ENCODE data around the gene GRID2.

Gene GRID2

DNA sequence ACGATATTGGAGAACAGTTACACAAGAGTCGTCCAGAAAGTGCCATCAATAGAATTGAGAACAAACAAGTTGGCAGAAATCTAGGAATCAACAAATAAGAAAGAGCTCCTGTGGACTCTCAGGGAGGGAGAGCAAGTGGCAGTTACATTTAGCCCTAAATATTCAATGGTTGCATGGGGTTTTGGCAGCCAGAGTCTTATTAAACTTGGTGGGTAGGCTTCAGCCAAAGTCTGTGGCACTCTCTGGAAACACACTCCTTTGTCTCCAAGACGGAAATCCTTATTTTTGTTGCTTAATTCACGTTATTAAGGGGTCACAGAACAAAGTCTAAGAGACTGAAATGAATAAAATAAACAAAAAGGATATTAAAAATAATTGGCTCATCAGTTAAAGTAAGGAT is 782.6 kb downstream of the GRID2 start:
- H3K27me3 ChIP-seq (ENCODE audit: control insufficient read depth, insufficient read depth, low read length) = no peaks in the 10 kb centered on the region
- H3K4me3 ChIP-seq (ENCODE audit: low read length) = no peak overlapping the region
- H3K27ac ChIP-seq (ENCODE audit: low read length) = no peak overlapping the region
- no peak overlapping the region for H3K9ac ChIP-seq (ENCODE audit: low read length)
- peaks cover 21% of the 10 kb centered on the region for H3K4me1 ChIP-seq (ENCODE audit: control insufficient read depth, low read depth, low read length)
- no peaks in the 10 kb centered on the region for H3K9me3 ChIP-seq (ENCODE audit: control insufficient read depth, low read depth, low read length)
- H3K36me3 ChIP-seq (ENCODE audit: control insufficient read depth, low read depth, low read length) = no peaks in the 10 kb centered on the region

DNA sequence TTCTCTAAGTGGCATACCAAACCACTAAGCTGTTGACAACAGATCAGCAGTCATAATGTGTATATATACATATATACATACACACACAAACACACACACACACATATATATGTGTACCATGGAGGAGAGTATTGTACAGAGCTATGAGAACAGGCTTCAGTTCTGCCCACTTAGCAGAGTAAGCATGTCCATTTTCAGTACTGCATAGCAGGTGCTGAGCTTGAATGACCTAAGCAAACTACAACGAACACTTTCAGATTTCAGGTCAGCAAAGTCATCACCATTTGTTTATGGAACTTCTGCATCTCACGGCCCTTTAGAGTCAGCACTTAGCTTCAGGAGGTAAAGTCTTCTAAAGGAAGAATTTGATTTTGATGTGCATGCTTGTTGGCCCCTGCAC is 789.0 kb downstream of the GRID2 start:
- Histone ChIP-seq H3K36me3 (ENCODE audit: control insufficient read depth, low read depth, low read length) (no peaks in the 10 kb centered on the region), H3K27me3 (ENCODE audit: control insufficient read depth, insufficient read depth, low read length) (no peaks in the 10 kb centered on the region), H3K9ac (ENCODE audit: low read length) (no peak overlapping the region), H3K4me1 (ENCODE audit: control insufficient read depth, low read depth, low read length) (no peaks in the 10 kb centered on the region), H3K4me3 (ENCODE audit: low read length) (no peak overlapping the region), H3K9me3 (ENCODE audit: control insufficient read depth, low read depth, low read length) (no peaks in the 10 kb centered on the region), H3K27ac (ENCODE audit: low read length) (no peak overlapping the region)

DNA sequence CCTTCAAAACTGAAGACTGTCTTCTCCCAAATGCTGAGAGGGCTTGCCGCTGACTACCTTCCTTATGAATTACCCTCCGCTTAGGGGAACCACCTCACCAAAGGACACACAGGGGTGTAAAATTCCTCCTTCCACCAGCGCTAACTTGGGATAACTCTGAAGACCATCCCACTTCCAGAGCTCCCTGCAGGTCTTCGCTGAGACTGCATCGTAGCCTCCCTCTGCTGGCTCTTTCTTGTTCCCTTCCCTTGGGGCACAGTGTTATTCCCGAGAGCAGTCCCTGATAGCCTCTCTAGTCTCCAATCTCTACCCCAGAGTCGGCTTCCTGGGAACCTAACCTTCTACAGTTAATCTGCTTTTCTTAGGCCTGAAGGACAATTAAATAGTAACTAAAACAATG is 799.3 kb downstream of the GRID2 start:
- H3K27ac ChIP-seq (ENCODE audit: low read length) = no peak overlapping the region
- no peak overlapping the region for H3K4me3 ChIP-seq (ENCODE audit: low read length)
- no peaks in the 10 kb centered on the region for H3K27me3 ChIP-seq (ENCODE audit: control insufficient read depth, insufficient read depth, low read length)
- no peaks in the 10 kb centered on the region for H3K9me3 ChIP-seq (ENCODE audit: control insufficient read depth, low read depth, low read length)
- H3K36me3 ChIP-seq (ENCODE audit: control insufficient read depth, low read depth, low read length) = no peaks in the 10 kb centered on the region
- H3K4me1 ChIP-seq (ENCODE audit: control insufficient read depth, low read depth, low read length) = no peaks in the 10 kb centered on the region
- H3K9ac ChIP-seq (ENCODE audit: low read length) = no peak overlapping the region

DNA sequence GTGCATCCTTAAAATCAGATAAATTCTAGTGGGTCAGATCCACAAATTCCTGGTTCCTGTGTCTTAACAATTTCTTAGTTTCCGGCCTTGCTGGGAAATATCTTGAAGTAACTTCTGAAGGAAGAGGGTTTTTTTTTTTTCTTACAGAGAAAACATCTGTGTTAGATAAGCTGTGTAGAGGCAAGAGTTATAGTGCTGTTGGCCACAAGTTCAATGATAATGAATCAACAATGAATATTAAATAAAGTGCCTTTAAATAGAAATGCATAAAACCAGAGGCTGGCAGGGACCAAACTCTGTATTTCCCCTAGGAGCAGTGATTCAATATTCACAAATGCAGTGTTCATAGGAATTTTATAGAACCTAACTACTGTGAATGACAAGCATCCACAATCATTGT is 812.9 kb downstream of the GRID2 start:
- H3K27ac ChIP-seq (ENCODE audit: low read length) = no peak overlapping the region
- no peak overlapping the region for H3K4me3 ChIP-seq (ENCODE audit: low read length)
- H3K36me3 ChIP-seq (ENCODE audit: control insufficient read depth, low read depth, low read length) = no peaks in the 10 kb centered on the region
- no peaks in the 10 kb centered on the region for H3K27me3 ChIP-seq (ENCODE audit: control insufficient read depth, insufficient read depth, low read length)
- no peak overlapping the region for H3K9ac ChIP-seq (ENCODE audit: low read length)
- H3K9me3 ChIP-seq (ENCODE audit: control insufficient read depth, low read depth, low read length) = no peaks in the 10 kb centered on the region
- H3K4me1 ChIP-seq (ENCODE audit: control insufficient read depth, low read depth, low read length) = peaks cover 17% of the 10 kb centered on the region

DNA sequence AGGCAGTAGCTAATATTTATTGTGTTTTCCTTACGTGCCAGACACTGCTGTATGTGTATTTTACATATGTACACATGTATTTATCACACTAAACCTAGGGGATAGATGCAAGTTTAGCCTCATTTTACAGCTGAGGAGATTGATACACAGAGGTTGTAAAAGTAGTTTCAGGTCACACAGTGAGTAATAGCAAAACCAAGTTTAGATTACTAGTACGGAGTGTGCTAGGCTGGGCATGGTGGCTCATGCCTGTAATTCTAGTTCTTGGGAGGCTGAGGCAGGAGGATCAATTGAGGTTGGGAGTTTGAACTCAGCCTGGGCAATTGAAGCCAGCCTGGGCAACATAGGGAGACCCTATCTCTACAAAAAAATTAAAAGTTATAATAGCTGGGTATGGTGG is 823.7 kb downstream of the GRID2 start:
- Histone ChIP-seq H3K4me3 (ENCODE audit: low read length) (no peak overlapping the region), H3K27ac (ENCODE audit: low read length) (no peak overlapping the region), H3K4me1 (ENCODE audit: control insufficient read depth, low read depth, low read length) (peaks cover 9% of the 10 kb centered on the region), H3K36me3 (ENCODE audit: control insufficient read depth, low read depth, low read length) (no peaks in the 10 kb centered on the region), H3K9me3 (ENCODE audit: control insufficient read depth, low read depth, low read length) (no peaks in the 10 kb centered on the region), H3K9ac (ENCODE audit: low read length) (no peak overlapping the region), H3K27me3 (ENCODE audit: control insufficient read depth, insufficient read depth, low read length) (no peaks in the 10 kb centered on the region)

DNA sequence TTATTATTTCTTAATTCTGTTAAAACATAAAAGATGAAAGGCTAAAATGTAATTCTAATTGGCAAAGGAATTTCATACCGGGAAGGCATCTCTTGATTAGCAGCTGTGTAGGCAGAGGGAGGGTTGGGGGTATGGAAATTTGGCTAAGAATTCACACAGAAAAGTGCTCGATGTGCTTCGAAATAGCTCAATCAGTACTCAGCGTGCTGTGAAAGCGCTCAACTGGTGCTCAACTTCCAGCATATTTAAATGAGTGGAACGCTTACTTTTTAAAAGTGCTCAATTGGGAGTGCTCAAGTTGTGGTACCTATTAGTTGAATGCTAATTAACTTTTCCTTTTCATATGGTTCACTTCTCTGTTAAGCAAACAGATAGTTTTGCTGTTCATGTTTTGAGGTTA is 828.9 kb downstream of the GRID2 start:
- no peaks in the 10 kb centered on the region for H3K36me3 ChIP-seq (ENCODE audit: control insufficient read depth, low read depth, low read length)
- no peaks in the 10 kb centered on the region for H3K27me3 ChIP-seq (ENCODE audit: control insufficient read depth, insufficient read depth, low read length)
- no peaks in the 10 kb centered on the region for H3K9me3 ChIP-seq (ENCODE audit: control insufficient read depth, low read depth, low read length)
- H3K4me1 ChIP-seq (ENCODE audit: control insufficient read depth, low read depth, low read length) = peaks cover 46% of the 10 kb centered on the region
- no peak overlapping the region for H3K9ac ChIP-seq (ENCODE audit: low read length)
- H3K27ac ChIP-seq (ENCODE audit: low read length) = peak overlapping the region; percentile 27
- H3K4me3 ChIP-seq (ENCODE audit: low read length) = peak overlapping the region; percentile 10

DNA sequence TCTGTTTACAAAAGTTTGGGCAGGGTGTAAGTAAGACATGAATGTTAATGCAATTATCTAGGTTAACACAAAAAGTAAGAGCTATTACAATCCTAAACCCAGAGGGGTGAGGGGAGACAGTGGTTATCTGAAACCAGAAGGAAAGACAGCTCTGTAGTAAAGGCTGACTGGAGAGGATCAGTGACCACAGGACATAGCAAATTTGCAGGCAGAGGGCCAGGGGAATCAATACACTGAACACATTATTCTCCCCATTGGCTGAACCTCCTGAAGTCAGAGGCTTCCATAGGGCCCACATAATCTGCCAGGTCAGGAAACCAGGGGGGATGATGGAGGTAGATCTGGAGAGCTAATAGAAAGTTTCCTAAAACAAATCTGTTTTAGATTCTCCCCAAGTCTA is 835.4 kb downstream of the GRID2 start:
- H3K27me3 ChIP-seq (ENCODE audit: control insufficient read depth, insufficient read depth, low read length) = no peaks in the 10 kb centered on the region
- H3K9me3 ChIP-seq (ENCODE audit: control insufficient read depth, low read depth, low read length) = no peaks in the 10 kb centered on the region
- H3K27ac ChIP-seq (ENCODE audit: low read length) = no peak overlapping the region
- H3K36me3 ChIP-seq (ENCODE audit: control insufficient read depth, low read depth, low read length) = no peaks in the 10 kb centered on the region
- no peak overlapping the region for H3K4me3 ChIP-seq (ENCODE audit: low read length)
- peaks cover 36% of the 10 kb centered on the region for H3K4me1 ChIP-seq (ENCODE audit: control insufficient read depth, low read depth, low read length)
- no peak overlapping the region for H3K9ac ChIP-seq (ENCODE audit: low read length)

DNA sequence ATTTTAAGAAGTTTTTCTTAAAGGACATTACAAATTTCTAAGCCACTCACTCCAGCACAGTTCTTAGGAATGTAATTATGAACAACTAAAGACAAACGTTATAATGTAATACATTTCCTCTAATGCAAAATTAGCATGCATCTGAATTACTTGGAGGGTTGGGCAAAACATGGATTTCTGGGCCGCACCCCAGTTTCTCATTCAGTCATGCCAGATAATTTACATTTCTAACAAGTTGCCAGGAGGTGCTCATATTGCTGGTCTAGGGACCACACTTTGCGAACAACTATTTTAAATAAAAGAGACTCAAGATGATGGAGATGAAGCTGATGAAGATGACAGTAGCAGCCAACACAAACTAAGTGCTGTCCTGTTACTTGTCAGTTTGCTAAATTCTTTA is 840.1 kb downstream of the GRID2 start:
- H3K4me3 ChIP-seq (ENCODE audit: low read length) = peak overlapping the region; percentile 4
- H3K9me3 ChIP-seq (ENCODE audit: control insufficient read depth, low read depth, low read length) = no peaks in the 10 kb centered on the region
- no peak overlapping the region for H3K9ac ChIP-seq (ENCODE audit: low read length)
- peaks cover 41% of the 10 kb centered on the region for H3K4me1 ChIP-seq (ENCODE audit: control insufficient read depth, low read depth, low read length)
- no peaks in the 10 kb centered on the region for H3K36me3 ChIP-seq (ENCODE audit: control insufficient read depth, low read depth, low read length)
- H3K27me3 ChIP-seq (ENCODE audit: control insufficient read depth, insufficient read depth, low read length) = no peaks in the 10 kb centered on the region
- H3K27ac ChIP-seq (ENCODE audit: low read length) = no peak overlapping the region

DNA sequence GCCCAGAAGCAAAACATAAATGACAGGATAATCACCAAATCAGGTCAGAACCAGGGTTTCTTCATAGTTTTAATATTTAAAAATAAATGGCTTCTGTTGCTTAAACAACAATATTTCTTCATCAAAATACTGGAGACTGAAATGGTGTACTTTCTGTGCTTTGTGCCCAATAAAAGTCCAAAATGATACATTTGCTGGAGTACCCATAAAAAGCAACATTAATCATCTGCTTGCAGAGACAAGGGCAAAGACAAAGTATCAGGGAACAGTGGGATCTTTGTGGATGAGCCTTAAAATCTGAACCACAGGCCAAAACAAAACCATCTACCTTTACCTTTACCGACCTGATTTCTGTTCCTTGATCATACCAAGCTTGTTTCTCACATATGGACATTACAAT is 840.9 kb downstream of the GRID2 start:
- Histone ChIP-seq H3K9ac (ENCODE audit: low read length) (no peak overlapping the region), H3K36me3 (ENCODE audit: control insufficient read depth, low read depth, low read length) (no peaks in the 10 kb centered on the region), H3K27me3 (ENCODE audit: control insufficient read depth, insufficient read depth, low read length) (no peaks in the 10 kb centered on the region), H3K9me3 (ENCODE audit: control insufficient read depth, low read depth, low read length) (no peaks in the 10 kb centered on the region), H3K27ac (ENCODE audit: low read length) (no peak overlapping the region), H3K4me3 (ENCODE audit: low read length) (no peak overlapping the region), H3K4me1 (ENCODE audit: control insufficient read depth, low read depth, low read length) (peaks cover 39% of the 10 kb centered on the region)

DNA sequence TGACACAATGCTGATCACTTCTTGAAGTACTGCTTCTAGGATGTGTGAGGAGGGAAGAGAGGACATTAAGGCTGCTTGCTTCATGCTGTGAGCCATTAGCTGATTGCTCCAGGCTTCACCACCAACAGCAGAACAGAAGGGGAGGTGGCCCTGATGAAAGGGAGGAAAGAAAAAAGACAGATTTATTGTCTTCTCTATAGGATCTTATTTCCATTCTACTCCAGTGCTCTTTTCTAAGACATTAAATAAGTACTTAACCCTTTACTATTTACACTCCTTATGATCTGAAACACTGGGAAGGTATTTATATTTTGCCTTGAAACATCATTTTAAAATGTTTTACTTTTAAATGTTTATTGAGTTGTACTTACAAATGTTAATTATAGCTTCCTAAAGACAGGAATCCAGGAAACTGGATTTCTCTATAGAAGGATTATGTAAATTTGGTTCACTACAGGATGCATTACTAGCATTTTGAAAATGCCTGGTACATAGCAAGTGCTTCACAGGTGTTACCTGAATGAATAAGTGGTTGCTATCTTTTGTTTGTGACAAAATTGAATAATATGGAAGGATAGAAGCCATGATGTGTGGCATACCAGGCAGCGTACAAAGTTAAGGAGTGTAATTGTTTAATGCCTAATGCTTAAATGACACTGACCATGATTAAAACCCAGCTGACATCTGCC is 843.9 kb downstream of the GRID2 start:
- Histone ChIP-seq H3K9ac (ENCODE audit: low read length) (no peak overlapping the region), H3K4me1 (ENCODE audit: control insufficient read depth, low read depth, low read length) (peaks cover 42% of the 10 kb centered on the region), H3K4me3 (ENCODE audit: low read length) (peak overlapping the region; percentile 42), H3K27me3 (ENCODE audit: control insufficient read depth, insufficient read depth, low read length) (no peaks in the 10 kb centered on the region), H3K27ac (ENCODE audit: low read length) (peak overlapping the region; percentile 30), H3K36me3 (ENCODE audit: control insufficient read depth, low read depth, low read length) (no peaks in the 10 kb centered on the region), H3K9me3 (ENCODE audit: control insufficient read depth, low read depth, low read length) (no peaks in the 10 kb centered on the region)

DNA sequence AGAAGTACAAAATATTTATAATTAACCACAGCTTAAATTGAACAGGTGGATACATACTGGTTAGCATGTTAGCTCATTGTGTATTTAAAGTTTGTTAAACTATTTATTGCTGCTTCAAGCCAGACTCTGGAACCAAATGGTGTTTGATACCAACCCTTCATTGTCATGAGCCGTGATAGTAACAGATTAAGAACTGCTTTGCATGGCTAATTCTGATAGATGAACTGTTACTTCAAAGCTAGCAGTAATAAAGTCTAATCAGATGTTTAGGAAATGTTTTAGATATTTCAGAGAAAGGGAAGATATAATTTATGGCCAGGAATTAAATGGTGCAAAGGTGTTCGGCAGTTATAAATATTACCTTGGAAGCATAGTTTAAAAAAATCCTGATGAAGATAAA is 848.7 kb downstream of the GRID2 start:
- Histone ChIP-seq H3K27me3 (ENCODE audit: control insufficient read depth, insufficient read depth, low read length) (no peaks in the 10 kb centered on the region), H3K9me3 (ENCODE audit: control insufficient read depth, low read depth, low read length) (no peaks in the 10 kb centered on the region), H3K27ac (ENCODE audit: low read length) (no peak overlapping the region), H3K36me3 (ENCODE audit: control insufficient read depth, low read depth, low read length) (no peaks in the 10 kb centered on the region), H3K4me3 (ENCODE audit: low read length) (no peak overlapping the region), H3K4me1 (ENCODE audit: control insufficient read depth, low read depth, low read length) (peaks cover 13% of the 10 kb centered on the region), H3K9ac (ENCODE audit: low read length) (no peak overlapping the region)

DNA sequence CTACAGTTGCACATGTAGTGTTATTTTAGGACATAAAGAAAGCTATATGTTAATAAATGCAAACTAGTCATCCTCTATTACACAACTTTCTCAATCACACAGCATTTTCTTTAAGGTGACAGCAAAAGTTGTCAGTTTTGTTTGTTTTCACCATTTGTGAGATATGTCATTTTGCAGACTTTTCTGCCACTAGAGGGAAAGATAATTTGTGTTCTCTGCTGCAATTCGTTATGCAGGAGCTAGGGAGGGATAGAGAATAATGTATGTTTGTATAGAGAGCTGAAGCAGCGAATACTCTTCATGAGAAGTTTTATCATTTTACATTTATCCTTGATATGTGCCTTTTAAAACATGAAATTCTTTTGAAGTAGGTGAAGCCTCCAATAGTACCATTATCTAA is 854.2 kb downstream of the GRID2 start:
- H3K36me3 ChIP-seq (ENCODE audit: control insufficient read depth, low read depth, low read length) = no peaks in the 10 kb centered on the region
- H3K9ac ChIP-seq (ENCODE audit: low read length) = no peak overlapping the region
- H3K4me3 ChIP-seq (ENCODE audit: low read length) = no peak overlapping the region
- H3K4me1 ChIP-seq (ENCODE audit: control insufficient read depth, low read depth, low read length) = peaks cover 13% of the 10 kb centered on the region
- no peaks in the 10 kb centered on the region for H3K27me3 ChIP-seq (ENCODE audit: control insufficient read depth, insufficient read depth, low read length)
- no peak overlapping the region for H3K27ac ChIP-seq (ENCODE audit: low read length)
- no peaks in the 10 kb centered on the region for H3K9me3 ChIP-seq (ENCODE audit: control insufficient read depth, low read depth, low read length)
